ENCODE results near the gene CYP39A1.

GRCh38 chr6:46575530-46575929 lies 77.1 kb downstream of the CYP39A1 start:
- TF ChIP-seq POLR2AphosphoS5 (IDR thresholded peaks at IDR 0.05; ENCODE audit: low read depth, low read length), result no peak
- no peak for TF ChIP-seq TAF1 (IDR thresholded peaks at IDR 0.05; ENCODE audit: borderline replicate concordance, insufficient read depth, low read length)
- TF ChIP-seq REST (IDR thresholded peaks at IDR 0.05; ENCODE audit: insufficient read depth in 1 of 2, low read depth in 2 of 2, low read length in 2 of 2), result no peak
- no peak for TF ChIP-seq FOXP2 (optimal IDR thresholded peaks at IDR 0.05; ENCODE audit: borderline replicate concordance, extremely low read depth, extremely low read length, insufficient read depth)
